Measurements from ENCODE around the gene ANKRD39. TPM values are rescaled to one million over a fixed set of nuclear protein-coding genes. Genes with fewer than 3 reads are reported as not detected.

Gene ANKRD39
- total and polyA plus RNA-seq, 2 donors (not counting 1 experiment from before 2014, with no cell fraction given), result 14.8 to 19.3 TPM

- no peak for DNase-seq
- no peak for ATAC-seq (ENCODE audit: low read depth)
- H3K4me1 ChIP-seq (ENCODE audit: control insufficient read depth in 2 of 2, insufficient read depth in 2 of 2, low read length in 2 of 2), result peaks cover 17 to 20% of the 10 kb centered on the region in 2 donors
- peaks cover 4% of the 10 kb centered on the region for H3K27me3 Mint-ChIP-seq
- H3K9me3 Mint-ChIP-seq (ENCODE audit: insufficient read depth), result no peaks in the 10 kb centered on the region
- H3K79me2 ChIP-seq (ENCODE audit: control insufficient read depth, insufficient read depth, low read length), result no peaks in the 10 kb centered on the region
- no peak overlapping the region for H3K27ac Mint-ChIP-seq
- no peak overlapping the region for H3K4me3 Mint-ChIP-seq
- H3K27me3 ChIP-seq (replicated peaks in 1 of 4; ENCODE audit: control extremely low read depth in 1 of 4, control insufficient read depth in 3 of 4, insufficient read depth in 4 of 4, low read length in 3 of 4), result peaks cover 0 to 5% (median 0%) of the 10 kb centered on the region in 4 experiments
- H3K4me3 ChIP-seq (ENCODE audit: control extremely low read depth in 1 of 5, extremely low read depth in 1 of 5, insufficient read depth in 1 of 5, low read depth in 2 of 5, low read length in 4 of 5), result no peak overlapping the region
- no peak overlapping the region for H2AFZ ChIP-seq (ENCODE audit: insufficient read depth, low read depth, low read length, poor library complexity, severe bottlenecking)
- no peaks in the 10 kb centered on the region for H3K9me3 ChIP-seq (ENCODE audit: control extremely low read depth in 1 of 3, control insufficient read depth in 2 of 3, insufficient read depth in 1 of 3, low read length in 2 of 3)
- TF ChIP-seq EZH2 (IDR thresholded peaks at IDR 0.05; ENCODE audit: borderline replicate concordance, insufficient read depth, low read depth, low read length, poor library complexity, severe bottlenecking) (no peak), CTCF (IDR thresholded peaks at IDR 0.05) (no peak)
- ChIA-PET POLR2A (no interaction called here), CTCF (no interaction called here)
- no peak overlapping the region for H3K9ac ChIP-seq (ENCODE audit: low read length)
- no peaks in the 10 kb centered on the region for H3K36me3 ChIP-seq (replicated peaks in 1 of 2; ENCODE audit: control extremely low read depth in 1 of 2, control insufficient read depth in 1 of 2, extremely low read depth in 1 of 2, insufficient read depth in 2 of 2, low read length in 1 of 2)
- peaks cover 17% of the 10 kb centered on the region for H3K4me1 Mint-ChIP-seq
- H3K27ac ChIP-seq (ENCODE audit: low read length in 2 of 2), result no peak overlapping the region
- intact Hi-C loops (cut with micrococcal nuclease), result no loop called here
- 60% methylated on average over 5 of the region's 7 CpGs for WGBS (ENCODE audit: insufficient coverage)
- no peak overlapping the region for H3K4me2 ChIP-seq (replicated peaks; ENCODE audit: low read depth, low read length, poor library complexity, severe bottlenecking)
- no peaks in the 10 kb centered on the region for H4K20me1 ChIP-seq (ENCODE audit: control insufficient read depth, insufficient read depth, low read length, poor library complexity, severe bottlenecking)
Measured at GRCh38 chr2:96878171-96878570, 20.4 kb upstream of the ANKRD39 start.

- DNase-seq (no peak), ATAC-seq (ENCODE audit: low read depth) (no peak)
- Histone ChIP-seq H3K27ac (ENCODE audit: low read length in 2 of 2) (no peak overlapping the region), H3K4me3 (ENCODE audit: control extremely low read depth in 1 of 5, extremely low read depth in 1 of 5, insufficient read depth in 1 of 5, low read depth in 2 of 5, low read length in 4 of 5) (no peak overlapping the region), H3K9me3 (ENCODE audit: control extremely low read depth in 1 of 3, control insufficient read depth in 2 of 3, insufficient read depth in 1 of 3, low read length in 2 of 3) (no peaks in the 10 kb centered on the region), H3K9ac (ENCODE audit: low read length) (no peak overlapping the region), H3K79me2 (ENCODE audit: control insufficient read depth, insufficient read depth, low read length) (no peaks in the 10 kb centered on the region), H2AFZ (ENCODE audit: insufficient read depth, low read depth, low read length, poor library complexity, severe bottlenecking) (no peak overlapping the region), H3K27me3 (replicated peaks in 1 of 4; ENCODE audit: control extremely low read depth in 1 of 4, control insufficient read depth in 3 of 4, insufficient read depth in 4 of 4, low read length in 3 of 4) (peaks cover 0 to 5% (median 1%) of the 10 kb centered on the region in 4 experiments), H3K36me3 (replicated peaks in 1 of 2; ENCODE audit: control extremely low read depth in 1 of 2, control insufficient read depth in 1 of 2, extremely low read depth in 1 of 2, insufficient read depth in 2 of 2, low read length in 1 of 2) (no peaks in the 10 kb centered on the region), H4K20me1 (ENCODE audit: control insufficient read depth, insufficient read depth, low read length, poor library complexity, severe bottlenecking) (no peaks in the 10 kb centered on the region), H3K4me1 (ENCODE audit: control insufficient read depth in 2 of 2, insufficient read depth in 2 of 2, low read length in 2 of 2) (peaks cover 17 to 20% of the 10 kb centered on the region in 2 donors), H3K4me2 (replicated peaks; ENCODE audit: low read depth, low read length, poor library complexity, severe bottlenecking) (no peak overlapping the region)
- Mint-ChIP-seq H3K9me3 (ENCODE audit: insufficient read depth) (no peaks in the 10 kb centered on the region), H3K27ac (no peak overlapping the region), H3K4me3 (no peak overlapping the region), H3K27me3 (peaks cover 4% of the 10 kb centered on the region), H3K4me1 (peaks cover 17% of the 10 kb centered on the region)
- POLR2A ChIA-PET, result no interaction called here
- CTCF ChIA-PET, result interaction anchor here (0.8 kb wide), 1 partner anchor 73 kb away, joined by 3 read pairs; no protein-coding TSS in a partner anchor
- TF ChIP-seq CTCF (IDR thresholded peaks at IDR 0.05), result no peak
- TF ChIP-seq EZH2 (IDR thresholded peaks at IDR 0.05; ENCODE audit: borderline replicate concordance, insufficient read depth, low read depth, low read length, poor library complexity, severe bottlenecking), result no peak
- intact Hi-C loops (cut with micrococcal nuclease), result no loop called here
- WGBS (ENCODE audit: insufficient coverage), result 97% methylated on average over 11 of the region's 15 CpGs
Measured at GRCh38 chr2:96877631-96878092, 19.8 kb upstream of the ANKRD39 start.

Measured in B cell (primary cell).